HepG2 (cell line): ENCODE measurements around the gene ABCA4. TPM values are rescaled to one million over a fixed set of nuclear protein-coding genes. Genes with fewer than 3 reads are reported as not detected.

Experiments
- ATAC-seq: fragments of 200-7000 bp; cut with Tn5 transposase; 3 replicates; pipeline ENCODE4 v1.9.1; 2020; ENCODE audit warnings: mild to moderate bottlenecking, moderate library complexity
- BruUV-seq: library from RNA; stranded (reverse); fragments of 400-500 nt; replicated peaks from 2 replicates; lab custom pipeline; 2021; lab: Mats Ljungman, UMichigan
- CTCF ChIA-PET: fragments of 300-600 bp; formaldehyde crosslinking; extraction: SDS; loops from one replicate; lab custom pipeline; 2021; ENCODE audit warnings: low total read pairs, inconsistent platforms, low intra/inter-chr PET ratio; lab: Yijun Ruan, JAX
- POLR2A ChIA-PET: fragments of 350-600 bp; sonication (Branson Sonifier 250); formaldehyde crosslinking; loops from one replicate; lab custom pipeline; 2020; ENCODE audit warnings: antibody characterized with exemption, inconsistent platforms; lab: Yijun Ruan, JAX
- DNase-seq: peaks from one replicate; pipeline ENCODE4 v3.0.0-alpha.2; 2015; ENCODE audit warnings: low spot score
- FAIRE-seq: peaks from 3 replicates; lab custom pipeline; 2011; peaks lifted over from hg19 to GRCh38; lab: Jason Lieb, UNC
- H2AFZ ChIP-seq: one replicate; pipeline ENCODE4 v1.6.1; 2011; ENCODE audit warnings: low read length, inconsistent platforms
- H3K27ac ChIP-seq: fragments of 300-600 bp; 3 replicates; pipeline ENCODE4 v1.8.0; 2011; ENCODE audit warnings: mixed run types, mild to moderate bottlenecking, mixed read lengths, low read length, inconsistent platforms; ENCODE audit not compliant: insufficient read depth; ENCODE audit errors: extremely low read length
- H3K27me3 ChIP-seq, 2 experiments: fragments of 200-600 bp in 1 of 2; 2 replicates in 1 of 2; 3 replicates in 1 of 2; pipeline versions ENCODE4 v1.6.0 to v1.8.0; 2011; ENCODE audit warnings: low read length in 2 of 2, mild to moderate bottlenecking in 2 of 2, moderate library complexity in 2 of 2, inconsistent platforms in 1 of 2; ENCODE audit not compliant: insufficient read depth in 2 of 2, control insufficient read depth in 1 of 2
- H3K36me3 ChIP-seq, 2 experiments: fragments of 200-600 bp in 1 of 2; replicated peaks in 1 of 2; 2 replicates in 1 of 2; 3 replicates in 1 of 2; pipeline versions ENCODE4 v1.5.1 to v1.8.0; 2011; ENCODE audit warnings: low read length in 2 of 2, inconsistent platforms in 1 of 2; ENCODE audit not compliant: insufficient read depth in 2 of 2, control insufficient read depth in 1 of 2
- H3K4me1 ChIP-seq: 2 replicates; pipeline ENCODE4 v1.5.1; 2012; ENCODE audit warnings: low read length, inconsistent platforms; ENCODE audit not compliant: insufficient read depth
- H3K4me2 ChIP-seq: 2 replicates; pipeline ENCODE4 v1.6.0; 2011; ENCODE audit warnings: low read depth, low read length, inconsistent platforms
- H3K4me3 ChIP-seq, 3 experiments: fragments of 200-600 bp in 1 of 3; sonication (generic), shearing (Covaris generic) in 1 of 3; replicated peaks in 1 of 3; 2 replicates each; pipeline ENCODE4 v1.5.1; 2011 to 2016; ENCODE audit warnings: low read length in 3 of 3, inconsistent platforms in 2 of 3, low read depth in 2 of 3, mild to moderate bottlenecking in 2 of 3, control low read depth in 1 of 3, mixed read lengths in 1 of 3; ENCODE audit not compliant: insufficient read depth in 1 of 3
- H3K79me2 ChIP-seq: one replicate; pipeline ENCODE4 v1.6.1; 2011; ENCODE audit warnings: low read length, inconsistent platforms; ENCODE audit not compliant: insufficient read depth
- H3K9ac ChIP-seq: 2 replicates; pipeline ENCODE4 v1.6.0; 2011; ENCODE audit warnings: mild to moderate bottlenecking, low read depth, low read length, inconsistent platforms; ENCODE audit not compliant: insufficient read depth
- H3K9me3 ChIP-seq: 2 replicates; pipeline ENCODE4 v1.5.1; 2012; ENCODE audit warnings: mild to moderate bottlenecking, low read length
- H4K20me1 ChIP-seq: 2 replicates; pipeline ENCODE4 v1.6.0; 2011; ENCODE audit warnings: inconsistent platforms, mild to moderate bottlenecking, low read length, moderate library complexity; ENCODE audit not compliant: insufficient read depth
- MIER3 ChIP-seq: IDR thresholded peaks from 2 replicates; pipeline ENCODE4 v1.6.1; 2016; ENCODE audit warnings: missing compliant biosample characterization, borderline replicate concordance
- NCOA2 ChIP-seq: sonication (generic); formaldehyde crosslinking; IDR thresholded peaks from 2 replicates; pipeline ENCODE4 v1.8.0; 2022; ENCODE audit warnings: inconsistent platforms
- SCMH1 ChIP-seq: sonication (generic); formaldehyde crosslinking; IDR thresholded peaks from 2 replicates; pipeline ENCODE4 v1.9.0; 2021; ENCODE audit warnings: missing genetic modification reagents, mild to moderate bottlenecking, borderline replicate concordance
- SKIL ChIP-seq: sonication (generic); formaldehyde crosslinking; IDR thresholded peaks from 2 replicates; pipeline ENCODE4 v1.8.0; 2022; ENCODE audit warnings: missing genetic modification reagents, mild to moderate bottlenecking, moderate library complexity, borderline replicate concordance
- TFDP2 ChIP-seq: sonication (generic); formaldehyde crosslinking; IDR thresholded peaks from 2 replicates; pipeline ENCODE4 v1.4.0; 2020; ENCODE audit warnings: missing genetic modification reagents
- ZNF264 ChIP-seq: sonication (generic); formaldehyde crosslinking; IDR thresholded peaks from 2 replicates; pipeline ENCODE4 v1.4.0; 2020; ENCODE audit warnings: missing genetic modification reagents
- ZNF34 ChIP-seq: sonication (generic); formaldehyde crosslinking; IDR thresholded peaks from 2 replicates; pipeline ENCODE4 v1.4.0; 2020; ENCODE audit warnings: mild to moderate bottlenecking, missing genetic modification reagents, borderline replicate concordance
- ZNF501 ChIP-seq: sonication (generic); formaldehyde crosslinking; IDR thresholded peaks from 2 replicates; pipeline ENCODE4 v1.5.1; 2020; ENCODE audit warnings: mild to moderate bottlenecking, moderate library complexity, missing genetic modification reagents
- ZNF75D ChIP-seq: sonication (generic); formaldehyde crosslinking; IDR thresholded peaks from 2 replicates; pipeline ENCODE4 v1.8.1; 2023; ENCODE audit warnings: missing genetic modification reagents, mild to moderate bottlenecking, borderline replicate concordance
- ZNF776 ChIP-seq: sonication (generic); formaldehyde crosslinking; IDR thresholded peaks from 2 replicates; pipeline ENCODE4 v1.4.0; 2020; ENCODE audit warnings: mild to moderate bottlenecking, missing genetic modification reagents
- ZNF883 ChIP-seq: sonication (generic); formaldehyde crosslinking; IDR thresholded peaks from 2 replicates; pipeline ENCODE4 v1.5.1; 2020; ENCODE audit warnings: mild to moderate bottlenecking, missing genetic modification reagents; ENCODE audit errors: not compliant biosample characterization
- WGBS: methylation state at CpG from one replicate; pipeline ENCODE4 v1.1.6; 2017; ENCODE audit warnings: low lambda C conversion rate; 5-methylcytosine and 5-hydroxymethylcytosine counted together
- in situ Hi-C: cut with HindIII; loops from 2 replicates; pipeline ENCODE4 v1.10.0; 2017; ENCODE audit warnings: low pct_unique_long_range_greater_than_20kb; ENCODE audit not compliant: extremely low pct_ligation_motif_present
- intact Hi-C: fragments of 100-400 bp; cut with micrococcal nuclease; formaldehyde crosslinking; loops from one replicate; pipeline ENCODE4 v1.10.0; 2022; ENCODE audit not compliant: unreplicated experiment
- polyA plus RNA-seq, 8 experiments: library from polyadenylated mRNA; depleted of rRNA in 3 of 8; stranded (reverse) in 7 of 8; unstranded in 1 of 8; fragments of >200 nt; fragmentation: Illumina TruSeq in 4 of 8; extraction: Trizol in 4 of 8; gene quantifications; 2 replicates each; pipeline versions ENCODE4 v1.2.1 to v1.2.3, GENCODE V29; 2011 to 2016; ENCODE audit warnings: low read depth in 4 of 8, missing spikeins in 1 of 8, mixed read lengths in 1 of 8; ENCODE audit not compliant: insufficient read depth in 1 of 8
- total RNA-seq, 5 experiments: library from RNA; depleted of rRNA; stranded (reverse); fragments of >200 nt; fragmentation: Illumina TruSeq; extraction: Trizol; gene quantifications; 2 replicates each; pipeline ENCODE4 v1.2.3, GENCODE V29; 2016; ENCODE audit warnings: low read depth in 1 of 5
- TF ChIP-seq, protein P1 (sequence below): sonication (generic); formaldehyde crosslinking; IDR thresholded peaks from 2 replicates; pipeline ENCODE4 v1.5.1; 2020; ENCODE audit warnings: missing genetic modification reagents, mild to moderate bottlenecking, borderline replicate concordance
- TF ChIP-seq, protein P2 (sequence below): sonication (generic); formaldehyde crosslinking; IDR thresholded peaks from 2 replicates; pipeline ENCODE4 v1.4.0; 2020; ENCODE audit warnings: missing genetic modification reagents

The ABCA4 gene
- total and polyA plus RNA-seq, 2 of the 13 experiments (the other 11 are each of a cell fraction or from before 2014, with no cell fraction given): 0.24 to 0.67 TPM

GRCh38 chr1:93990010-93990409, 130.9 kb downstream of the ABCA4 start:
- peaks cover 17% of the 10 kb centered on the region for H3K4me1 ChIP-seq
- no peak overlapping the region for H3K4me3 ChIP-seq
- H3K9ac ChIP-seq: no peak overlapping the region
- WGBS: 21% methylated on average over 4 of the region's 5 CpGs
- no peaks in the 10 kb centered on the region for H3K79me2 ChIP-seq
- H3K27ac ChIP-seq: no peak overlapping the region
- DNase-seq (no peak), FAIRE-seq (no peak), ATAC-seq (no peak)
- H3K4me2 ChIP-seq: no peak overlapping the region
- H2AFZ ChIP-seq: no peak overlapping the region
- POLR2A ChIA-PET: no interaction called here
- H4K20me1 ChIP-seq: no peaks in the 10 kb centered on the region
- H3K9me3 ChIP-seq: no peaks in the 10 kb centered on the region
- CTCF ChIA-PET: no interaction called here
- intact Hi-C loops (no loop called here), in situ Hi-C loops (no loop called here)
- H3K36me3 ChIP-seq: no peaks in the 10 kb centered on the region
- H3K27me3 ChIP-seq: peaks cover 0 to 12% of the 10 kb centered on the region in 2 experiments; a peak in 1 of 5 replicates
- BruUV-seq: no TSS peak
- TF ChIP-seq, protein P1, sequence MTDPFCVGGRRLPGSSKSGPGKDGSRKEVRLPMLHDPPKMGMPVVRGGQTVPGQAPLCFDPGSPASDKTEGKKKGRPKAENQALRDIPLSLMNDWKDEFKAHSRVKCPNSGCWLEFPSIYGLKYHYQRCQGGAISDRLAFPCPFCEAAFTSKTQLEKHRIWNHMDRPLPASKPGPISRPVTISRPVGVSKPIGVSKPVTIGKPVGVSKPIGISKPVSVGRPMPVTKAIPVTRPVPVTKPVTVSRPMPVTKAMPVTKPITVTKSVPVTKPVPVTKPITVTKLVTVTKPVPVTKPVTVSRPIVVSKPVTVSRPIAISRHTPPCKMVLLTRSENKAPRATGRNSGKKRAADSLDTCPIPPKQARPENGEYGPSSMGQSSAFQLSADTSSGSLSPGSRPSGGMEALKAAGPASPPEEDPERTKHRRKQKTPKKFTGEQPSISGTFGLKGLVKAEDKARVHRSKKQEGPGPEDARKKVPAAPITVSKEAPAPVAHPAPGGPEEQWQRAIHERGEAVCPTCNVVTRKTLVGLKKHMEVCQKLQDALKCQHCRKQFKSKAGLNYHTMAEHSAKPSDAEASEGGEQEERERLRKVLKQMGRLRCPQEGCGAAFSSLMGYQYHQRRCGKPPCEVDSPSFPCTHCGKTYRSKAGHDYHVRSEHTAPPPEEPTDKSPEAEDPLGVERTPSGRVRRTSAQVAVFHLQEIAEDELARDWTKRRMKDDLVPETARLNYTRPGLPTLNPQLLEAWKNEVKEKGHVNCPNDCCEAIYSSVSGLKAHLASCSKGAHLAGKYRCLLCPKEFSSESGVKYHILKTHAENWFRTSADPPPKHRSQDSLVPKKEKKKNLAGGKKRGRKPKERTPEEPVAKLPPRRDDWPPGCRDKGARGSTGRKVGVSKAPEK (CRISPR knock-in tag): no peak
- no peak for TF ChIP-seq ZNF75D
- TF ChIP-seq SCMH1 (CRISPR knock-in tag): no peak
- no peak for TF ChIP-seq MIER3
- TF ChIP-seq, all 625 proteins: peak for 0

GRCh38 chr1:93989601-93990000, 131.3 kb downstream of the ABCA4 start:
- H3K9me3 ChIP-seq: no peaks in the 10 kb centered on the region
- intact Hi-C loops: no loop called here
- H3K9ac ChIP-seq: no peak overlapping the region
- no peaks in the 10 kb centered on the region for H3K79me2 ChIP-seq
- FAIRE-seq: no peak
- H4K20me1 ChIP-seq: no peaks in the 10 kb centered on the region
- ChIA-PET POLR2A (no interaction called here), CTCF (no interaction called here)
- in situ Hi-C loops: no loop called here
- H3K4me3 ChIP-seq: no peak overlapping the region
- DNase-seq: no peak
- H3K4me2 ChIP-seq: no peak overlapping the region
- TF ChIP-seq NCOA2 (CRISPR knock-in tag): no peak
- no peak for TF ChIP-seq ZNF883 (CRISPR knock-in tag)
- TF ChIP-seq, protein P2, sequence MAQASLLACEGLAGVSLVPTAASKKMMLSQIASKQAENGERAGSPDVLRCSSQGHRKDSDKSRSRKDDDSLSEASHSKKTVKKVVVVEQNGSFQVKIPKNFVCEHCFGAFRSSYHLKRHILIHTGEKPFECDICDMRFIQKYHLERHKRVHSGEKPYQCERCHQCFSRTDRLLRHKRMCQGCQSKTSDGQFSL (CRISPR knock-in tag): no peak
- TF ChIP-seq ZNF501 (CRISPR knock-in tag): no peak
- TF ChIP-seq ZNF776 (CRISPR knock-in tag): no peak
- no peak for TF ChIP-seq ZNF34 (CRISPR knock-in tag)
- no peak for TF ChIP-seq SKIL (CRISPR knock-in tag)
- TF ChIP-seq TFDP2 (CRISPR knock-in tag): no peak
- TF ChIP-seq ZNF264 (CRISPR knock-in tag): no peak
- peaks cover 17% of the 10 kb centered on the region for H3K4me1 ChIP-seq
- ATAC-seq: no peak
- H3K36me3 ChIP-seq: no peaks in the 10 kb centered on the region
- 70% methylated on average over 5 of the region's 5 CpGs for WGBS
- no peak overlapping the region for H3K27ac ChIP-seq
- no TSS peak for BruUV-seq
- H2AFZ ChIP-seq: no peak overlapping the region
- peaks cover 0 to 12% of the 10 kb centered on the region in 2 experiments; a peak in 1 of 5 replicates for H3K27me3 ChIP-seq
